Fibroblast of lung (primary cell): ENCODE results near the gene CC2D2B.

ENCODE experiments used
- CTCF ChIP-seq, 2 donors: IDR thresholded peaks in 1 of 2; conservative IDR thresholded peaks in 1 of 2; 1 replicate in 1 of 2; 2 replicates in 1 of 2; pipeline ENCODE4 v1.5.1; 2011 to 2012; ENCODE audit warnings: low read length in 2 of 2, control low read depth in 1 of 2, inconsistent platforms in 1 of 2, low read depth in 1 of 2, mild to moderate bottlenecking in 1 of 2
- EZH2 ChIP-seq: IDR thresholded peaks from 2 replicates; pipeline ENCODE4 v1.5.1; 2012; ENCODE audit warnings: low read length, control low read depth, mild to moderate bottlenecking; ENCODE audit errors: missing control alignments

- TF ChIP-seq EZH2 (no peak), CTCF (conservative IDR thresholded peaks at IDR 0.05 in 1 of 2, IDR thresholded peaks at IDR 0.05 in 1 of 2; ENCODE audit: low read depth in 1 of 2, low read length in 2 of 2) (no peak)
Observed at GRCh38 chr10:96082153-96082552, 174.4 kb downstream of the CC2D2B start.
